Parathyroid adenoma (tissue), 2 donors: ENCODE data around the gene PPM1K.

Experiments
- H2AFZ ChIP-seq: fragments of 300-600 bp; sonication (generic); one replicate; pipeline ENCODE4 v1.7.0; 2017; ENCODE audit warnings: antibody characterized with exemption, mild to moderate bottlenecking
- H3K27ac ChIP-seq: fragments of 300-600 bp; sonication (generic); one replicate; pipeline ENCODE4 v1.7.0; 2017
- H3K27me3 ChIP-seq: fragments of 300-600 bp; sonication (generic); one replicate; pipeline ENCODE4 v1.7.0; 2017; ENCODE audit warnings: low read length; ENCODE audit not compliant: control insufficient read depth, insufficient read depth
- H3K36me3 ChIP-seq: fragments of 300-600 bp; sonication (generic); one replicate; pipeline ENCODE4 v1.7.0; 2017; ENCODE audit warnings: low read length; ENCODE audit not compliant: control insufficient read depth, insufficient read depth
- H3K4me1 ChIP-seq: fragments of 300-600 bp; sonication (generic); one replicate; pipeline ENCODE4 v1.7.0; 2017; ENCODE audit warnings: control low read depth
- H3K4me2 ChIP-seq: fragments of 300-600 bp; sonication (generic); one replicate; pipeline ENCODE4 v1.7.0; 2017; ENCODE audit warnings: low read length
- H3K4me3 ChIP-seq: fragments of 300-600 bp; sonication (generic); one replicate; pipeline ENCODE4 v1.7.0; 2017; ENCODE audit warnings: low read depth, low read length
- H3K79me2 ChIP-seq: fragments of 300-600 bp; sonication (generic); one replicate; pipeline ENCODE4 v1.7.0; 2017; ENCODE audit warnings: control low read depth
- H3K9ac ChIP-seq: fragments of 300-600 bp; sonication (generic); one replicate; pipeline ENCODE4 v1.7.0; 2017; ENCODE audit warnings: mild to moderate bottlenecking
- H3K9me3 ChIP-seq: fragments of 300-600 bp; sonication (generic); one replicate; pipeline ENCODE4 v1.7.0; 2017; ENCODE audit warnings: low read length; ENCODE audit not compliant: control insufficient read depth
- CTCF ChIP-seq: fragments of 300-600 bp; sonication (generic); IDR thresholded peaks from one replicate; pipeline ENCODE4 v1.7.0; 2017; ENCODE audit warnings: antibody characterized with exemption, mild to moderate bottlenecking
- donor health status: primary hyperparathyroidism.

PPM1K gene

GRCh38 chr4:88280228-88280795 lies 4.0 kb downstream of the PPM1K start:
- Histone ChIP-seq H3K36me3 (no peaks in the 10 kb centered on the region), H3K4me2 (no peak overlapping the region), H3K27ac (no peak overlapping the region), H3K9ac (no peak overlapping the region), H3K4me3 (no peak overlapping the region), H3K79me2 (peaks cover 11% of the 10 kb centered on the region), H3K9me3 (no peaks in the 10 kb centered on the region), H3K27me3 (no peaks in the 10 kb centered on the region), H3K4me1 (peaks cover 2% of the 10 kb centered on the region), H2AFZ (no peak overlapping the region)
- no peak for TF ChIP-seq CTCF

DNA sequence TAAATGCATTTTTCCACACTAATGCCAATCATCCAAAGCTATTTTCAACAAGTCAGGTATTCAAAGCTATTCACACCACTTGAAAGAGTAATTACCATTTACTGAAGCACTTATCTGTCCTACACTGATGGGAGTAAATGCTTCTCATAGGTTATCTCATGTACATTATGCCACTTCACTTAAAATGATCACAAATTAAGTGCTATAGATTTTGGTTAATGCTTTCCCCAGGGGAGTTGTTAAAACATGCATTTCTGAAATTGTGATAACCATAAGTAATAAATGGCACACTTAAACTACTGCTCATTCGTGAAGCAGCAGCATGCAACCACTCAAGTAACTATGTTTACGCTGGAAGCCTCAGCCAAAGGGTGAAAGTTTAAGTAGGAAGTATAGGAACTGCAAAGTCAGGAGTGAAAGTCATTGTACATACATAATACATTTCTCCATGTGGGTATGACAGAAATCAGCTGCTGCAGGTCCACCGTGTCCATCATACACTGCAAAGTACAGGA lies 6.6 kb downstream of the PPM1K start:
- no peak for TF ChIP-seq CTCF
- Histone ChIP-seq H3K4me2 (no peak overlapping the region), H3K79me2 (peaks cover 11% of the 10 kb centered on the region), H2AFZ (no peak overlapping the region), H3K27me3 (no peaks in the 10 kb centered on the region), H3K27ac (no peak overlapping the region), H3K9me3 (no peaks in the 10 kb centered on the region), H3K9ac (no peak overlapping the region), H3K4me3 (no peak overlapping the region), H3K36me3 (no peaks in the 10 kb centered on the region), H3K4me1 (no peaks in the 10 kb centered on the region)

DNA sequence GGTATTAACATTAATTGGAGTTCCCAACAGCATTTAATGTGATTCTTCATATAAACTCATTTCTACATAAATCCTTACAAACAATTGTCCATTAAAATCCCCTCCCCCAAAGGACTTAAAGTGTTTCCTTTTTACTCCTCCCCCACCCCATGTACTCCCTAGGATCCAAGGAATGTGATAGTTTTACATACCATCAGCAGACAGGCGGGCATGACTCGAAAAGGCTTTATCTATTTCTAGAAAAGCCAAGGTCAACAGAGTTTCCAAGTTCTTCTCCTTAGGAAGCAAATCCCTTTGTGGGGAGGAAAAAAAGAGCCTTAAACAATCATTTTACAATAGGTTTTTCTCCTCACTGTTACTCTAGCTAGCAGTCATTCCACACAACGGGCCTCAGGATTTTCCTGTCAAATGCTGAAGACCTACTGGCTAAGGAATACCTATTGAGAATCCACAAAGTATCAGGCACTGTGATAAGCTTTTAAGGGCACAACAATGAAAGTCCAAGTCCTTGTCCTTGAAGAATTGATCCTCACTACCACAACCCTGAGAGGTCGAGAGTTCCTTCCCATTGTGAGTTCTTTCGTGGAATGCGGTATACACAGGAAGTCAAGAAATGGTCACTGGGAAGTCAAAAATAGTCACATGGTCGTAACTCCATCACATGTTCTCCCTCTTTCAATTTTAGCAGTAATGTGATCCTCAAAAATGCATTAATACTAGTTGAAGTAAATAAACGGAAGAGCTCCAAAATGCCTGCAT lies 7.2 kb downstream of the PPM1K start:
- H3K79me2 ChIP-seq, result peaks cover 11% of the 10 kb centered on the region
- H3K27ac ChIP-seq, result no peak overlapping the region
- H3K4me3 ChIP-seq, result no peak overlapping the region
- H3K9ac ChIP-seq, result no peak overlapping the region
- TF ChIP-seq CTCF, result no peak
- no peaks in the 10 kb centered on the region for H3K36me3 ChIP-seq
- no peaks in the 10 kb centered on the region for H3K4me1 ChIP-seq
- no peak overlapping the region for H2AFZ ChIP-seq
- H3K9me3 ChIP-seq, result no peaks in the 10 kb centered on the region
- H3K27me3 ChIP-seq, result no peaks in the 10 kb centered on the region
- H3K4me2 ChIP-seq, result no peak overlapping the region

GRCh38 chr4:88275949-88276515 lies 8.3 kb downstream of the PPM1K start:
- no peak overlapping the region for H2AFZ ChIP-seq
- no peaks in the 10 kb centered on the region for H3K9me3 ChIP-seq
- no peaks in the 10 kb centered on the region for H3K4me1 ChIP-seq
- no peak overlapping the region for H3K9ac ChIP-seq
- no peaks in the 10 kb centered on the region for H3K36me3 ChIP-seq
- no peak for TF ChIP-seq CTCF
- no peak overlapping the region for H3K27ac ChIP-seq
- H3K27me3 ChIP-seq, result no peaks in the 10 kb centered on the region
- peaks cover 11% of the 10 kb centered on the region for H3K79me2 ChIP-seq
- no peak overlapping the region for H3K4me2 ChIP-seq
- H3K4me3 ChIP-seq, result no peak overlapping the region
